Sigmoid colon (tissue), 7 donors: ENCODE results near the gene PRUNE1. TPM values are rescaled to one million over a fixed set of nuclear protein-coding genes. Genes with fewer than 3 reads are reported as not detected.
A peak's percentile ranks its signal among the peaks of the same experiment; 100 is the strongest.

Source experiments
- DNase-seq: peaks from one replicate; pipeline ENCODE4 v3.0.0-alpha.2; 2019
- H3K27ac ChIP-seq, 4 donors: fragments of 200-600 bp; sonication (generic); one replicate each; pipeline ENCODE4 v1.5.1; 2016 to 2019; ENCODE audit warnings: mild to moderate bottlenecking in 1 of 4
- H3K27me3 ChIP-seq, 3 donors: fragments of 200-600 bp; sonication (generic); one replicate each; pipeline ENCODE4 v1.5.1; 2019; ENCODE audit warnings: mild to moderate bottlenecking in 1 of 3
- H3K36me3 ChIP-seq, 4 donors: fragments of 200-600 bp; sonication (generic); one replicate each; pipeline ENCODE4 v1.5.1; 2016 to 2019
- H3K4me1 ChIP-seq, 4 donors: fragments of 200-600 bp; sonication (generic); one replicate each; pipeline ENCODE4 v1.5.1; 2017 to 2019
- H3K4me3 ChIP-seq, 4 donors: fragments of 200-600 bp; sonication (generic); one replicate each; pipeline ENCODE4 v1.5.1; 2017 to 2019; ENCODE audit warnings: mild to moderate bottlenecking in 2 of 4, moderate library complexity in 1 of 4
- H3K9me3 ChIP-seq, 4 donors: fragments of 200-600 bp in 3 of 4; sonication (generic) in 3 of 4; one replicate each; pipeline versions ENCODE4 v1.5.1 to v1.6.1; 2013 to 2019
- EP300 ChIP-seq, 4 donors: sonication (generic); formaldehyde crosslinking; IDR thresholded peaks; one replicate each; pipeline ENCODE4 v1.6.1; 2017; ENCODE audit warnings: antibody characterized with exemption in 4 of 4
- POLR2A ChIP-seq, 2 donors: fragments of 450-650 bp; IDR thresholded peaks; one replicate each; pipeline ENCODE4 v1.6.1; 2016; ENCODE audit warnings: antibody characterized with exemption in 2 of 2, mild to moderate bottlenecking in 2 of 2, moderate library complexity in 2 of 2
- POLR2AphosphoS5 ChIP-seq, 4 donors: sonication (generic); formaldehyde crosslinking; IDR thresholded peaks; one replicate each; pipeline ENCODE4 v1.6.1; 2017; ENCODE audit warnings: antibody characterized with exemption in 4 of 4
- WGBS, 2 donors: extraction: QIAGEN DNeasy Blood & Tissue Kit; methylation state at CpG; one replicate each; pipeline ENCODE4 v1.1.7; 2013; 5-methylcytosine and 5-hydroxymethylcytosine counted together
- intact Hi-C: fragments of 100-400 bp; cut with DNase I; formaldehyde crosslinking; loops from one replicate; pipeline ENCODE4 v1.15.1; 2023
- polyA plus RNA-seq, 3 donors: library from polyadenylated mRNA; stranded (reverse); fragments of 200-250 nt; gene quantifications; one replicate each; pipeline ENCODE4 v1.2.3, GENCODE V29; 2013
- total RNA-seq, 4 donors: library from RNA; depleted of rRNA; stranded (reverse); fragments of >200 nt; gene quantifications; one replicate each; pipeline ENCODE4 v1.1.0, GENCODE V29; 2016
- TF ChIP-seq, protein P1 (sequence below), 4 experiments: fragments of 450-650 bp in 3 of 4; fragments of 200-600 bp in 1 of 4; IDR thresholded peaks; one replicate each; pipeline ENCODE4 v1.5.1; 2016 to 2019; ENCODE audit warnings: antibody characterized with exemption in 4 of 4, mild to moderate bottlenecking in 3 of 4, moderate library complexity in 2 of 4
- donor health status: healthy with polysubstance abuse.
- donor health status: Bipolar disorder and iron deficiency.
- donor health status: healthy.

The PRUNE1 gene
- total and polyA plus RNA-seq, 7 donors, result 15.5 to 33.9 (median 18.7) TPM

GRCh38 chr1:150976879-150977694 is 31.2 kb upstream of the PRUNE1 start:
- Histone ChIP-seq H3K36me3 (no peaks in the 10 kb centered on the region), H3K4me3 (no peak overlapping the region), H3K4me1 (peaks cover 0 to 46% (median 40%) of the 10 kb centered on the region in 4 donors), H3K27ac (peak overlapping the region; percentile 62 to 97 (median 79)), H3K27me3 (no peaks in the 10 kb centered on the region), H3K9me3 (no peaks in the 10 kb centered on the region)
- intact Hi-C loops, result loop anchor here (5.0 kb wide), 2 partner anchors 70 to 100 kb away; partner anchors contain the start of genes ARNT and C1orf56
- TF ChIP-seq POLR2AphosphoS5 (IDR thresholded peaks at IDR 0.05) (peak in 3 of 4 donors; percentile 53 to 65 (median 55)), EP300 (IDR thresholded peaks at IDR 0.05) (no peak), POLR2A (IDR thresholded peaks at IDR 0.05) (no peak)
- TF ChIP-seq, protein P1, sequence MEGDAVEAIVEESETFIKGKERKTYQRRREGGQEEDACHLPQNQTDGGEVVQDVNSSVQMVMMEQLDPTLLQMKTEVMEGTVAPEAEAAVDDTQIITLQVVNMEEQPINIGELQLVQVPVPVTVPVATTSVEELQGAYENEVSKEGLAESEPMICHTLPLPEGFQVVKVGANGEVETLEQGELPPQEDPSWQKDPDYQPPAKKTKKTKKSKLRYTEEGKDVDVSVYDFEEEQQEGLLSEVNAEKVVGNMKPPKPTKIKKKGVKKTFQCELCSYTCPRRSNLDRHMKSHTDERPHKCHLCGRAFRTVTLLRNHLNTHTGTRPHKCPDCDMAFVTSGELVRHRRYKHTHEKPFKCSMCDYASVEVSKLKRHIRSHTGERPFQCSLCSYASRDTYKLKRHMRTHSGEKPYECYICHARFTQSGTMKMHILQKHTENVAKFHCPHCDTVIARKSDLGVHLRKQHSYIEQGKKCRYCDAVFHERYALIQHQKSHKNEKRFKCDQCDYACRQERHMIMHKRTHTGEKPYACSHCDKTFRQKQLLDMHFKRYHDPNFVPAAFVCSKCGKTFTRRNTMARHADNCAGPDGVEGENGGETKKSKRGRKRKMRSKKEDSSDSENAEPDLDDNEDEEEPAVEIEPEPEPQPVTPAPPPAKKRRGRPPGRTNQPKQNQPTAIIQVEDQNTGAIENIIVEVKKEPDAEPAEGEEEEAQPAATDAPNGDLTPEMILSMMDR (IDR thresholded peaks at IDR 0.05), result no peak
- 26 to 36% methylated on average over 11 of the region's 11 CpGs for WGBS, 2 donors
- peak; percentile 92 for DNase-seq

- TF ChIP-seq, protein P1 (IDR thresholded peaks at IDR 0.05), result peak; percentile 97 to 100 (median 98)
- TF ChIP-seq POLR2AphosphoS5 (IDR thresholded peaks at IDR 0.05) (peak in 2 of 4 donors; percentile 56), POLR2A (IDR thresholded peaks at IDR 0.05) (no peak), EP300 (IDR thresholded peaks at IDR 0.05) (no peak)
- no peaks in the 10 kb centered on the region for H3K9me3 ChIP-seq
- H3K36me3 ChIP-seq, result no peaks in the 10 kb centered on the region
- peak; percentile 93 for DNase-seq
- 20 to 30% methylated on average over 23 of the region's 23 CpGs for WGBS, 2 donors
- no peaks in the 10 kb centered on the region for H3K27me3 ChIP-seq
- intact Hi-C loops, result loop anchor here (5.0 kb wide), 2 partner anchors 68 to 102 kb away; partner anchors contain the start of genes ARNT and C1orf56
- H3K27ac ChIP-seq, result peak overlapping the region; percentile 53 to 97 (median 80)
- peak overlapping the region in 1 of 4 donors; percentile 34 for H3K4me3 ChIP-seq
- peaks cover 0 to 32% (median 22%) of the 10 kb centered on the region in 4 donors for H3K4me1 ChIP-seq
Measured at GRCh38 chr1:150979092-150980056, 28.9 kb upstream of the PRUNE1 start.

GRCh38 chr1:150981177-150981804 is 27.0 kb upstream of the PRUNE1 start:
- Histone ChIP-seq H3K27ac (no peak overlapping the region), H3K27me3 (no peaks in the 10 kb centered on the region), H3K36me3 (no peaks in the 10 kb centered on the region), H3K4me1 (peaks cover 0 to 25% (median 16%) of the 10 kb centered on the region in 4 donors), H3K4me3 (no peak overlapping the region), H3K9me3 (no peaks in the 10 kb centered on the region)
- WGBS, 2 donors, result 56 to 79% methylated on average over 6 of the region's 6 CpGs
- TF ChIP-seq, protein P1 (IDR thresholded peaks at IDR 0.05), result no peak
- no peak for TF ChIP-seq EP300 (IDR thresholded peaks at IDR 0.05)
- no peak for TF ChIP-seq POLR2A (IDR thresholded peaks at IDR 0.05)
- no peak for TF ChIP-seq POLR2AphosphoS5 (IDR thresholded peaks at IDR 0.05)
- DNase-seq, result no peak
- intact Hi-C loops, result no loop called here
